Cardiac fibroblast (primary cell): ENCODE results near the gene HCFC1R1.

Experiments
- DNase-seq, 2 donors: peaks; one replicate each; pipeline versions ENCODE4 v3.0.0 to v3.0.0-alpha.2; 2010; ENCODE audit warnings: low read depth in 2 of 2
- H3K4me3 ChIP-seq, 2 donors: replicated peaks in 1 of 2; 1 replicate in 1 of 2; 2 replicates in 1 of 2; pipeline ENCODE4 v1.5.1; 2011; ENCODE audit warnings: low read depth in 2 of 2, low read length in 2 of 2, mild to moderate bottlenecking in 2 of 2, moderate library complexity in 1 of 2
- TF ChIP-seq, protein P1 (sequence below): IDR thresholded peaks from one replicate; pipeline ENCODE4 v1.5.1; 2011; ENCODE audit warnings: low read depth, mild to moderate bottlenecking, low read length, inconsistent platforms

HCFC1R1 gene

DNA sequence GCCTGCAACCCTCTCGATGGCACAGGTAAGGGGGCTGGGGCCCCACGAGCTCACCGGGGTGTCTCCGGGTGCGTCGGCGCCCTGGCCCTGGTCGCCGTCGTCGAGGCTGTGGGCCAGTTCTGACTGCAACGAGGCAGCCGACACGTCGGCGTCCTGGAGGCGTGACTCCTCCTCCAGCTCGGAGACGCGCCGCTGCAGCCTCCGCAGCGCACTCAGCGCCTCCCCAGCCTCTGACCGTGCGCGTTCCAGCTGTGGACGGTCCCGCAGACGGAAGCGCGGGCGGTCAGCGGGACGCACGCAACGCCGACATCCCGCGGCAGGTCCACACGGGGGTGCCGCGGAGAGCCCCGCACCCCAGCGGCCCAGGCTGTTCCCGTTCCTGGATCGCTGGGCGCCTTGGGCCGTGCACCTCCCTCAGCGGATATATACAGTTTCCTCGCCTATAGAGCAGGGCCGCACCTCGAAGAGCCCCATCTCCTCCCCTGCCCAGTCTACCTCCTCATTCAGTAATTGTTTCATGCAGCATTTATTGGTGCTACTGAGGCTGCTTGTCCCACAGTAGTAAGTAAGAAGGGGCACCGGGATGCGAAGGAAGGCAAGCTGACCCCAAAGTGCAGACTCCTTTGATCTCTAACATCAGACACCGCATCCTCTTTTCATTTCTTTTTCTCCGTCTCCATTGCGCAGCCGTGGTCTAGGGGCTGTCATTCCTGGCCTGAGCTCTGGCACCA is 5.9 kb upstream of the HCFC1R1 start:
- H3K4me3 ChIP-seq = peak overlapping the region in 1 of 2 donors; percentile 28
- TF ChIP-seq, protein P1, sequence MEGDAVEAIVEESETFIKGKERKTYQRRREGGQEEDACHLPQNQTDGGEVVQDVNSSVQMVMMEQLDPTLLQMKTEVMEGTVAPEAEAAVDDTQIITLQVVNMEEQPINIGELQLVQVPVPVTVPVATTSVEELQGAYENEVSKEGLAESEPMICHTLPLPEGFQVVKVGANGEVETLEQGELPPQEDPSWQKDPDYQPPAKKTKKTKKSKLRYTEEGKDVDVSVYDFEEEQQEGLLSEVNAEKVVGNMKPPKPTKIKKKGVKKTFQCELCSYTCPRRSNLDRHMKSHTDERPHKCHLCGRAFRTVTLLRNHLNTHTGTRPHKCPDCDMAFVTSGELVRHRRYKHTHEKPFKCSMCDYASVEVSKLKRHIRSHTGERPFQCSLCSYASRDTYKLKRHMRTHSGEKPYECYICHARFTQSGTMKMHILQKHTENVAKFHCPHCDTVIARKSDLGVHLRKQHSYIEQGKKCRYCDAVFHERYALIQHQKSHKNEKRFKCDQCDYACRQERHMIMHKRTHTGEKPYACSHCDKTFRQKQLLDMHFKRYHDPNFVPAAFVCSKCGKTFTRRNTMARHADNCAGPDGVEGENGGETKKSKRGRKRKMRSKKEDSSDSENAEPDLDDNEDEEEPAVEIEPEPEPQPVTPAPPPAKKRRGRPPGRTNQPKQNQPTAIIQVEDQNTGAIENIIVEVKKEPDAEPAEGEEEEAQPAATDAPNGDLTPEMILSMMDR = no peak
- peak; percentile 34 to 38 for DNase-seq

DNA sequence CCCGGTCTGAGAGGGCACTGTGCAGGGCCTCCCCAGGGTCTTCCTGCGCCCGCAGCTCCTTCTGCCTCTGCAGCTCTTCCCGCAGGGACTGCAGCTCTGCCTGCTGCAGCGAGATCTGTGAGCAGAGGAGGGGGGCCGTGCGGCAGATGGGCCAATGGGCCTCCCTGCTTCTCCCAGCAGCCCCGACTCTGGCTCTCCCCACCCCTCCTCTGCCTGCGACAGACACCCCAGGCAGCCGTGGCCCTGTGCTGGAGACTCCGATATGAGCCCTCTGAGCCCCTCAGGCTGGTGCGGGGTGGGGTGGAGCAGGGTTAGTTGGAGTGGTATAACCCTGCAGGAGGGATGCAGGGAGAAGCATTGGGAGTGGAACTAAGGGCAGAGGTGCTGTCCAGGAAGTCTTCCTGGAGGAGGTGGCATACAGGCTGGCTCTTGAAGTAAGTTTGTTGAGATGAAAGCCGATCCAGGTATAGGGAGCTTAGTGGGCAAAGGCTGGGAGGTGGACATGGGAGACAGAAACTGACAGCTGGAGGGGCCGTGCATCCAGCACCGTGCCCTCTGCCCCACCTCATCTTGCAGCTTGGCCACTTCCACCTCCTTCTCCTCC is 5.1 kb upstream of the HCFC1R1 start:
- TF ChIP-seq, protein P1 = no peak
- DNase-seq = no peak
- H3K4me3 ChIP-seq = no peak overlapping the region

DNA sequence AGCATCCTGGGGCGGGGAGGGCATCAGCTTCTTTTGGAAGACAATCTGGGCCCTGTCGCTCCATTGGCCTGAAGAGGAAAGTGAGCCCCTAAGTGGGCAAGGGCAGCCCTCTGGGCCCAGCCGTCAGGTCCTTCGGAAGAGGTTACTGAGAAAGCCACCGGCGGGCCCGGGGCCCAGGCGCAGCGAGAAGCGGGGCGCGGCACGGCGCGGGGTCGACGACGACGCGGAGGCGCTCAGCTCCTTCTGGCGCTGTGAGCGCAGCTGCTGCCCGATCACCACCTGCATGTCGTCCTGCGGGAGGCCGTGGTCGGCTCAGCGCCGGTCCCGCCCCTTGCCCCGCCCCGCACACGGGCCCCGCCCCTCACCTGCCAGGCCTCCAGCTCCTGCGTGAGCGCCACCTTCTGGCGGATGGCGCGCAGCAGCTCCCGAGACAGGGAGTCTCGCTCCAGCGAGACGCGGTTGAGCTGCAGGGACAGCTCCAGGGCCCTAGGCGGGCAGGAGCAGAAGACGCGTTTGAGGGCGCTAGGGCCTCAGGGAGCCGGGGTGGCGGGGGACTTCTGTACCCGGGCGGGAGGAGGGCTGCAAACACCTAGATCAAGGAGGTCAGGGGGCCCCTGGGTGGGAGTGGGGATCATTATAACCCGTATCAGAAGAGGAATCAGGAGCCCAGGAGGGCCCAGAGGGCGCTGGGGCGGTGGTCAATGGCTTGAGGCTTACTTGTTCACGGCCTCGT is 4.4 kb upstream of the HCFC1R1 start:
- DNase-seq = peak; percentile 63 to 73
- H3K4me3 ChIP-seq = no peak overlapping the region
- TF ChIP-seq, protein P1 = peak; percentile 70

DNA sequence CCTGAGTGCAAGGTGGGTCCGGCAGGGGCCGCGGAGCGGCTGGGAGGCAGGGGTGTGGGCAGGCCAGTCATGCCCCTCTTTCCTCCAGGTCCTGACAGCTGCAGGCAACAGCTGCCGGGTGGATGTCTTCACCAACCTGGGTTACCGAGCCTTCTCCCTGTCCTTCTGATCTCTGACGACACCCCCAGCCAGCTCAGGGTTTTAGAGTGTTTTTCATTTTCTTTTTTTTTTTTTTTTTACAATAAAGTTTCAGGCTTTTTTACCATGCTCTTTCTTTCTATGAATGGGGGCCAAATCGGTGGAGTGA is 3.7 kb upstream of the HCFC1R1 start:
- no peak overlapping the region for H3K4me3 ChIP-seq
- TF ChIP-seq, protein P1 = no peak
- no peak for DNase-seq

DNA sequence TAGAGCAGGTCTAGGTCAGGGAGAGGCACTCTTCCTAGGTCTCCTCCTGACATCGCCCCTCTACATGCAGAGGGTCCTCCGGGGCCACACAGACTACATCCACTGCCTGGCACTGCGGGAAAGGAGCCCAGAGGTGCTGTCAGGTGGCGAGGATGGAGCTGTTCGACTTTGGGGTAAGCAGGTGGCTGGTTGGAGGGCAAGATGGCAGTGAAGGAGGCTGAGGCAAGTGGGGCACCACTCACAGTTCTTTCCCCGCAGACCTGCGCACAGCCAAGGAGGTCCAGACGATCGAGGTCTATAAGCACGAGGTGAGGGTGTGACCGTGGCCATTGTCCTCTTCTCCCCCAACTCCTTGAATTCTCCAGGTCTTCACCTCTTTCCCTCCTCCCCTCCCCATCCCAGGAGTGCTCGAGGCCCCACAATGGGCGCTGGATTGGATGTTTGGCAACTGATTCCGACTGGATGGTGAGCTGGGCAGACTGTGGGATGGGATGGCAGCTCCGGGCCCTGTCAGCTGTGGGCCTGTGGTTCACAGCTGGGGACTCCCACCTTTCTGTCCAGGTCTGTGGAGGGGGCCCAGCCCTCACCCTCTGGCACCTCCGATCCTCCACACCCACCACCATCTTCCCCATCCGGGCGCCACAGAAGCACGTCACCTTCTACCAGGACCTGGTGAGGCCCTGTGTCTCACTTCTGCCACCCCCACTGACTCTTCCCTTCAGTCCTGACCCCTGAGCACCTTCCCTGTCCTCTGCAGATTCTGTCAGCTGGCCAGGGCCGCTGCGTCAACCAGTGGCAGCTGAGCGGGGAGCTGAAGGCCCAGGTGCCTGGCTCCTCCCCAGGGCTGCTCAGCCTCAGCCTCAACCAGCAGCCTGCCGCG is 3.1 kb upstream of the HCFC1R1 start:
- TF ChIP-seq, protein P1 = no peak
- H3K4me3 ChIP-seq = no peak overlapping the region
- no peak for DNase-seq

DNA sequence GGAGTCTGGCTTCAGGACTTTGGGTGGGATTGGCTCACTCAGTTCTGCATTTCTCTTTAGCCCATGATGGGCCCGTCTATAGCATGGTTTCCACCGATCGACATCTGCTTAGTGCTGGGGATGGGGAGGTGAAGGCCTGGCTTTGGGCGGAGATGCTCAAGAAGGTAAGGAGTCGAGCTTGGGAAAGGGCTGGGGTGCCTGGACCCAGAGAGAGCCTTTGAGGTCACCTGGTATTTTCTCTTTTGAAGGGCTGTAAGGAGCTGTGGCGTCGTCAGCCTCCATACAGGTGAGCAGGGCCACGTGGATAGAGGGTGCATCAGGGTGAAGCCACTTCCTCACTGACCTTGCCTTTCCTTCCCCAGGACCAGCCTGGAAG is 2.2 kb upstream of the HCFC1R1 start:
- DNase-seq = no peak
- TF ChIP-seq, protein P1 = no peak
- no peak overlapping the region for H3K4me3 ChIP-seq
